Measurements from ENCODE around the gene FAM110D.

FAM110D gene

DNA sequence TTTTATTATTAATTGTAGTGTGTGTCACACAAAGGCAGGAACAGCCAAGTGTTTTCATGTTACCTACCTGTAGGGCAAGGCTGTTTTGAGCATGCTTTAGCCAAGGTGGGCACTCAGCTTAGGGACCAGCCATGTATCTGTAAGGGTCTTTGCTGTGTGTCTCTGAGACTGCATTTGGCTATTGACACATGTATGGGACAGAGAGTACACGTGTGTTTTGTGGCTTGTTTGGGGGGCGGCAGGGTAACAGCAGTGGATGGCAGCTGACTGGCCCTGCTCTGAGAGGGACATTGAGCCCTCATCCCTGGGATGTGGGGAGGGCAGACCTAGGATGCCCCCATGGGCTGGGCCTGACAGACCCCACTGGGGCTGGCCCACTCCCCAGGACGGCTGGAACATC, 38.4 kb downstream of the FAM110D start:
- POLR2A ChIA-PET, result no interaction called here
- CTCF ChIA-PET, result interaction anchor here (0.8 kb wide), 2 partner anchors 27 to 37 kb away, joined by 3 to 4 read pairs; partner anchors contain the start of genes CEP85 and ZNF593
- no peak for DNase-seq (ENCODE audit: extremely low spot score)
- TF ChIP-seq, protein P1, sequence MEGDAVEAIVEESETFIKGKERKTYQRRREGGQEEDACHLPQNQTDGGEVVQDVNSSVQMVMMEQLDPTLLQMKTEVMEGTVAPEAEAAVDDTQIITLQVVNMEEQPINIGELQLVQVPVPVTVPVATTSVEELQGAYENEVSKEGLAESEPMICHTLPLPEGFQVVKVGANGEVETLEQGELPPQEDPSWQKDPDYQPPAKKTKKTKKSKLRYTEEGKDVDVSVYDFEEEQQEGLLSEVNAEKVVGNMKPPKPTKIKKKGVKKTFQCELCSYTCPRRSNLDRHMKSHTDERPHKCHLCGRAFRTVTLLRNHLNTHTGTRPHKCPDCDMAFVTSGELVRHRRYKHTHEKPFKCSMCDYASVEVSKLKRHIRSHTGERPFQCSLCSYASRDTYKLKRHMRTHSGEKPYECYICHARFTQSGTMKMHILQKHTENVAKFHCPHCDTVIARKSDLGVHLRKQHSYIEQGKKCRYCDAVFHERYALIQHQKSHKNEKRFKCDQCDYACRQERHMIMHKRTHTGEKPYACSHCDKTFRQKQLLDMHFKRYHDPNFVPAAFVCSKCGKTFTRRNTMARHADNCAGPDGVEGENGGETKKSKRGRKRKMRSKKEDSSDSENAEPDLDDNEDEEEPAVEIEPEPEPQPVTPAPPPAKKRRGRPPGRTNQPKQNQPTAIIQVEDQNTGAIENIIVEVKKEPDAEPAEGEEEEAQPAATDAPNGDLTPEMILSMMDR (IDR thresholded peaks at IDR 0.05; ENCODE audit: control extremely low read depth, extremely low read depth, low read depth, missing control alignments), result no peak

DNA sequence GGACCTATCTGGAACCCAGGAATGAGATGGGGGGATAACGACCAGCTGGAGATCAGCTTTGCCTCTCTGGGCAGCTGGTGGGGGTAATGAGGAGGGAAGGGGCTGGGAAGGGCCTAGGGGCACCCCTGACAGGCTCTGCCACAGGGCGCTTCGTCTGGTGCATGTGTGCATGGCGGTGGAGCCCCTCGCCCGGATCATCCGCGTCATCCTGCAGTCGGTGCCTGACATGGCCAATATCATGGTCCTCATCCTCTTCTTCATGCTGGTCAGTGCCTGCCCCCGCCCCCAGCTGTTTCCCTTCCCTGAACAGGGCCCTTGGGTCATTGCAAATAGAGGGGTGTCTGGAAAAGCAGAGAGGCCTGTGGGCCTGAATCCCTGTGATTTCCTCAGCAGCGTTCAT, 38.9 kb downstream of the FAM110D start:
- TF ChIP-seq, protein P1 (IDR thresholded peaks at IDR 0.05; ENCODE audit: control extremely low read depth, extremely low read depth, low read depth, missing control alignments), result no peak
- ChIA-PET POLR2A (no interaction called here), CTCF (interaction anchor here (0.8 kb wide), 2 partner anchors 28 to 36 kb away, joined by 3 to 4 read pairs; partner anchors contain the start of genes CEP85 and ZNF593)
- DNase-seq (ENCODE audit: extremely low spot score), result no peak

DNA sequence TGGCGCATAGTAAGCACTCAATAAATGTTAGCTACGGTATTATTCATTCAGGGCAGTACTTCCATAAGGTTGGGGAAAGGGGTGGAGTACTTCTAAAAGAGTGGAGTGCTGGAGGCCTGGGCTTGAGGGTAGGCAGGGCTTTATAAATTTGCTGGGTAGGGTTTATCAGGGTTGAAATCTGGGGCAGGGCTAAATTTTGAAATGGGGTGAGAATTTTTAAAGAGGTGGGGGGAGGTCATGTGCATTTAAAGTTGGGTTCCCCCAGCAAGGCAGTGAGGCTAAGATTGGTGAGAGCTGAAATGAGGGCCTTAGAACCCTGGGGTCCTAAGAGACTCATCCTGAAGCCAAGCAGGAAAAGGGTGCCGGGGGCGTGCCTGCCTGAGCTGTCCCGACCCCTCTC, 41.5 kb downstream of the FAM110D start:
- no peak for DNase-seq (ENCODE audit: extremely low spot score)
- TF ChIP-seq, protein P1 (IDR thresholded peaks at IDR 0.05; ENCODE audit: control extremely low read depth, extremely low read depth, low read depth, missing control alignments), result no peak
- ChIA-PET CTCF (interaction anchor here (2.4 kb wide), 1 partner anchor 34 kb away, joined by 9 read pairs; the partner anchor contains the start of gene CEP85), POLR2A (no interaction called here)

DNA sequence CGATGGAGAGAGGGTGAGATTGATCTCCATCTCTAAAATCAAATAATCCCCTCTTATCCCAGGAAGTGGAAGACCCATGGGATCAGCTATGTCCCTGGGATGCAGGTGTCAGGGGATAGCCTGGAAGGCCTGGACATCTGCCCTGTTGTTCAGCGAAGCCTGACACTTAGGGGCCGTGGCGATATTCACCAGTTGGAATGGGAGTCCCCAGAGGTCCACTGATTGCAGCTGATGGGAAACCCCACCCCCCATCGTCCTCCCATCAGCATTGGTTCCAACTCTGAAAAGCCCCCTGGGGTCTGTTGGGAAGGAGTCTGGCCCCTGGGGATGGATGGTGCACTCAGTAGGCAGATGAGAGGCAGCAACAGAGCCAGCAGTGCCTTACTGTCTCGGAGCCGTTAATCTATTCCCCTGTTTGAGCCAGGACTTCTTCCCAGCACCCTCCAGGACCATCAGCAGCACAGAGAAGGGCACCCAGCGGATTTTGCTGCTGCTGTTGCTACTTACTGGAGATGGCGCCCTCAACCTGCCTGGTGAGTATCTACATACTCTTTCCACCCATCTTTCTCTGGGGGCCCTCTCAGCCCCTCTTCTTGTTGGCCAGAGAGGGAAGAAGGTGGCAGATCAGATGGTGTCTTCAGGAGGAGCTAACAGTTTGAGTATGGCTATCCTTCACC, 44.9 kb downstream of the FAM110D start:
- POLR2A ChIA-PET, result no interaction called here
- CTCF ChIA-PET, result interaction anchor here (0.6 to 2.0 kb wide), 8 partner anchors 8 to 213 kb away, joined by 3 to 7 read pairs (median 4); partner anchors contain the start of genes CATSPER4 and CEP85
- no peak for DNase-seq (ENCODE audit: extremely low spot score)
- TF ChIP-seq, protein P1 (IDR thresholded peaks at IDR 0.05; ENCODE audit: control extremely low read depth, extremely low read depth, low read depth, missing control alignments), result no peak

DNA sequence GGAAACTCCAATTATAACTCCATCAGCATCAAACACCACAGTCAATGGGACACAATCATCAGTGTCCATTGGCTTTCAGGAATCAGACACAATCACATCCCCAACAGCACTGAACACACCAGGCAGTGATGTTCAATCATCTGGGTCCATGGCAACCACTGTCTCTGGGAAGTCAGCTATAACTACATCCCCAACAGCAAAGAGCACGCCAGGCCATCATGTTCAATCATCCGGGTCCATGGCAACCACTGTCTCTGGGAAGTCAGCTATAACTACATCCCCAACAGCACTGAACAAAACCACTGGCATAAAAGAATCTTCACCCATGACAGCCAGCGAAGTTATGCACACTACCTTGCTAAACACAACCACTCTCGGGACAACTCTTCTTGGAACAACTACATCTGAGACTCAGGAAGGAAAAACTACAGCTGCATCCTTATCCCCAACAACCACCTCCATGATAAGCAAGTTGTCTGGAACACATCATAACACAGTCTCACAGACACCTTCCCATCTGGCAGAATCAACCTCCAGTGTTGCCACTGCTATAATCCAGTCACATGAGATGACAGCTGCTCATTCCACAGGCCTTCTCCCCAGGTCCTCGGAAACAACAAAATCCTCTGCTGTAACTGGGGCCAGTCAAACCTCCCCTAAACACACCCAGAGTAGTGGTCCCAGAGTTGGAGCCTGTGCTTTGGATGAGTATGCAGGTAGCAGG, 51.4 kb downstream of the FAM110D start:
- ChIA-PET POLR2A (no interaction called here), CTCF (interaction anchor here (1.0 to 4.9 kb wide), 5 partner anchors 13 to 148 kb away, joined by 3 to 22 read pairs (median 3); partner anchors contain the start of genes CEP85 and ZNF593)
- TF ChIP-seq, protein P1 (IDR thresholded peaks at IDR 0.05; ENCODE audit: control extremely low read depth, extremely low read depth, low read depth, missing control alignments), result no peak
- no peak for DNase-seq (ENCODE audit: extremely low spot score)

DNA sequence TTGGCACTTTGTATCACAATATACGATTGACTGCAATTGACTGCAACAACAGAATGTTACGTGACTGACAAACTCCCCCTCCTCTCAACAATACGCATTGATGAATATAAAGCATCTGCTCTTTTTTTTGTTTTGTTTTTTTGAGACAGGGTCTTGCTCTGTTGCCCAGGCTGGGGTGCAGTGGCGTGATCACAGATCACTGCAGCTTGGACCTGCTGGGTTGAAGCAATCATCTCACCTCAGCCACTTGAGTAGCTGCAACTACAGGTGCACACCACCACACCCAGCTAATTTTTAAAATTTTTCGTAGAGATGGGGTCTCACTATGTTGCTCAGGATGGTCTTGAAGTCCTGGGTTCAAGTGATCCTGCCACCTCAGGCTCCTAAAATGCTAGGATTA, 53.8 kb downstream of the FAM110D start:
- POLR2A ChIA-PET, result no interaction called here
- no peak for DNase-seq (ENCODE audit: extremely low spot score)
- CTCF ChIA-PET, result interaction anchor here (0.9 to 4.9 kb wide), 4 partner anchors 10 to 35 kb away, joined by 3 to 22 read pairs (median 4); partner anchors contain the start of genes CEP85 and CNKSR1
- TF ChIP-seq, protein P1 (IDR thresholded peaks at IDR 0.05; ENCODE audit: control extremely low read depth, extremely low read depth, low read depth, missing control alignments), result no peak
